Activated CD8-positive, alpha-beta memory T cell treated with anti-CD3 and anti-CD28 coated beads for 36 hours (primary cell): ENCODE data around the gene HSPBP1. TPM values are rescaled to one million over a fixed set of nuclear protein-coding genes. Genes with fewer than 3 reads are reported as not detected.
"Not testable (repeated sequence)": the region's sequence is repeated elsewhere in the genome, so short reads cannot be mapped to it uniquely, and the experiment has no call there.

Source experiments
- CTCF ChIA-PET: fragments of 350-600 bp; sonication (Branson Sonifier 250); formaldehyde crosslinking; loops from one replicate; lab custom pipeline; 2021; ENCODE audit warnings: antibody characterized with exemption; lab: Charles Lee
- POLR2A ChIA-PET: fragments of 350-600 bp; sonication (Branson Sonifier 250); formaldehyde crosslinking; loops from one replicate; lab custom pipeline; 2021; ENCODE audit warnings: antibody characterized with exemption; lab: Charles Lee
- total RNA-seq, 2 experiments: library from RNA; stranded (reverse); gene quantifications; one replicate each; pipeline ENCODE4 v1.2.3, GENCODE V29; 2021

HSPBP1 gene
- total RNA-seq, 2 experiments from 2014 or later: 74.4 to 79.6 TPM

DNA sequence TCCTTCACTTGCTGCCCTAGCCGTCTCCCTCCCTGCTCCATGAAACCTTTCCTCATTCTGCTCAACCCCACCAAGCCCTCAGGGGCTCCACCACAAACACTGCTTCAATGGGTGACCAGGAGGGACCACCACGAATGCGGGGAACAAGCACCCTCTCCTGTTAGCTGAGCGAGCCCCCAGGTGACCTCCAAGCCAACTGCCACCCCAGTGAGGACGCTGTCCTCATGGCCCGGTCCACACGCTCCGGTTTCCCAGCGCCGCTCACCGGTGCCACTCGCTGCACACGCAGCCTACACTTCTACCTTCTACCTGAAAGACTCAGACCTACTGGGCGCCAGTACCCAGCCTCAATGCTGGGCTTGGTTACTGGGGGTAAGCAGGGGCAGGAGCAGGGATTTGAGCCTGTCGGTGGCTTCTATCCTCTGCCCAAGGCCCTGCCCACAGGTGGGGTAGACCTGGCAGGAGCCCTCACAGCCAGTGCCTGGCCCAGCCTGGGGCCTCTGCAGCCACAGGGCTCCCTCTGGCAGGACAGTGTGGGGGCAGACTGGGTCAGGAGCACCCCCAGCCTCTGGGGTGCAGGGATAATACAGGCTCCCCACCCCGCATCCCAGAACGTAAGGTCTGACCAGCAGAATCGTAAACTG is 50.6 kb downstream of the HSPBP1 start:
- ChIA-PET CTCF (no interaction called here), POLR2A (no interaction called here)

- ChIA-PET CTCF (no interaction called here), POLR2A (no interaction called here)
Measured at GRCh38 chr19:55228403-55229031, 51.4 kb downstream of the HSPBP1 start, which contains the start of gene TMEM86B. TSS of gene TMEM86B (minus strand) at chr19:55228763. CDS start at chr19:55228741, 22 bp downstream.

- ChIA-PET CTCF (no interaction called here), POLR2A (no interaction called here)
Measured at GRCh38 chr19:55228015-55228391, 51.9 kb downstream of the HSPBP1 start.

DNA sequence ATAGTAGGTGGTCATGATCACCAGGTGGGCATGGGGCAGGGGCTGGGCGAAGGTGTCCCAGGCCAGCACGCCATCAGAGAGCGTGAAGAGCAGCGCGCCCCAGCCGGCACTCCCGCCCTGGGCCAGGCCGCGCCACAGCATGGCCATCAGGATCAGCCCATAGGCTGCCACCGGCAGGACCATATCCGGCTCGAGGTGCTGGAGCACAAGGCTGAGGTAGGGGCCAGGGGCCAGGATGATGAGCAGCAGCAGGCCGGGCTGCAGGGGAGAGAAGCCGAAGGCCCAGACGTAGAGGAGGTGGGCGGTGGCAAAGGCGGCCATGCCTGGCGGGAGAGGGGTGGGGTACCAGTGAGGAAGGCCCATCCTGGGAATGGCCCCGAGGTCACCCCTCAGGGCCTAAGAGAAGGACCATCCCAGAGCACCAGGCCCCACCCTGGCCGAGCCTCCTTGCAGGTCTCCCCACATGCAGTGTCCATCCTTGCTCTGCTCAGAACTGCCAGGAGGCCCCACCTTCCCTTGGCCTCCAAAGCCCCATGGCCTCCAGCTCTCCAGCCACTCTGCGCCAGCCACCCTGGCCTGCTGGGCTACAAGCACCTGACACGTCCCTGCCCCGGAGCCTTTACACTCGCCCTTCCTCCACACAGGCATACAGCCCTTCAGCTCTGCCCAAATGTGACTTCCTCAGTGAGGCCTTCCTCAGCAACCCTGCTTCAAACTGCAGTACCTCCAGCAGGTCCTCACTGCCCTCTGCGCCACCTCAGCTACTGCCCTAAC is 52.5 kb downstream of the HSPBP1 start:
- POLR2A ChIA-PET: no interaction called here
- CTCF ChIA-PET: no interaction called here

DNA sequence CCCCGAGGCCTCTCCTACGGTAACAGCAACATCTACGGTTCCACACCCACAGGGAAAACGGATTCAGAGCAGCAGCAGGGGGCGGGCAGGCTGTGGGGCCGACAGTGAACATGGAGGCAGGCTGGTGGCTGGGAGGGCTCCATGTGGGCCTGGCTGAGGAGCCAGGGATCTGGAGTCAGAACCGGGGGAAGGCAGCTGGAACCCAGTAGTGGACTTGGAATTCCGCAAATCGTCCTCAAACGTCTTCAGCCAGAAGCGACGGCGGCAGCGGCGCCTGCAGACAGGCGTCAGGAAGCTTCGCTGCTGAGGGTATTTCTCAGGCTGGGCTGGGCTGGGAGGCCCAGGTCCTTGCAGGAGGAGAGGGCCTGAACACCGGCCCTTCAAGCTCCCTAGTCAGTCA is 53.1 kb downstream of the HSPBP1 start:
- CTCF ChIA-PET: no interaction called here
- POLR2A ChIA-PET: no interaction called here

GRCh38 chr19:55226273-55226672 is 53.6 kb downstream of the HSPBP1 start:
- ChIA-PET POLR2A (no interaction called here), CTCF (no interaction called here)

GRCh38 chr19:55225415-55225958 is 54.4 kb downstream of the HSPBP1 start:
- POLR2A ChIA-PET: no interaction called here
- CTCF ChIA-PET: no interaction called here

DNA sequence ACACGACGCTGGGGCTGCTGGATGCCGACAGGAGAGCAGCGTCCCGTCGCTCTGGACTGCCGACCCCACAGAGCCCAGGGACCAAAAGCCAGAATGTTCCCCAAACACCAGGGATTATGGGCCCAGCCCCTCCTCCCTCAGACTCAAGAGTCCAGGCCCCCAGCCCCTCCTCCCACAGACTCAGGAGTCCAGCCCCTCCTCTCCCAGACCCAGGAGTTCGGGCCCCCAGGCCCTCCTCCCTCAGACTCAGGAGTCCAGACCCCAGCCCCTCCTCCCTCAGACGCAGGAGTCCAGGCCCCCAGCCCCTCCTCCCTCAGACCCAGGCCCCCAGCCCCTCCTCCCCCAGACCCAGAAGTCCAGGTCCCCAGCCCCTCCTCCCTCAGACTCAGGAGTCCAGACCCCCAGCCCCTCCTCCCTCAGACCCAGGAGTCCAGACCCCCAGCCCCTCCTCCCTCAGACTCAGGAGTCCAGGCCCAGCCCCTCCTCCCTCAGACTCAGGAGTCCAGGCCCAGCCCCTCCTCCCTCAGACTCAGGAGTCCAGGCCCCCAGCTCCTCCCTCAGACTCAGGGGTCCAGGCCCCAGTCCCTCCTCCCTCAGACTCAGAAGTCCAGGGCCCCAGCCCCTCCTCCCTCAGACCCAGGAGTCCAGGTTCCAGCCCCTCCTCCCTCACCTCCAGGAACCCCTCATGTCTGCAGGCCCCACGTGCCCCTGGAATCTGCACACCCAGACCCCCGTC is 55.1 kb downstream of the HSPBP1 start:
- POLR2A ChIA-PET, CTCF ChIA-PET: not testable (repeated sequence)

- CTCF ChIA-PET: no interaction called here
Measured at GRCh38 chr19:55224038-55224665, 55.8 kb downstream of the HSPBP1 start.

DNA sequence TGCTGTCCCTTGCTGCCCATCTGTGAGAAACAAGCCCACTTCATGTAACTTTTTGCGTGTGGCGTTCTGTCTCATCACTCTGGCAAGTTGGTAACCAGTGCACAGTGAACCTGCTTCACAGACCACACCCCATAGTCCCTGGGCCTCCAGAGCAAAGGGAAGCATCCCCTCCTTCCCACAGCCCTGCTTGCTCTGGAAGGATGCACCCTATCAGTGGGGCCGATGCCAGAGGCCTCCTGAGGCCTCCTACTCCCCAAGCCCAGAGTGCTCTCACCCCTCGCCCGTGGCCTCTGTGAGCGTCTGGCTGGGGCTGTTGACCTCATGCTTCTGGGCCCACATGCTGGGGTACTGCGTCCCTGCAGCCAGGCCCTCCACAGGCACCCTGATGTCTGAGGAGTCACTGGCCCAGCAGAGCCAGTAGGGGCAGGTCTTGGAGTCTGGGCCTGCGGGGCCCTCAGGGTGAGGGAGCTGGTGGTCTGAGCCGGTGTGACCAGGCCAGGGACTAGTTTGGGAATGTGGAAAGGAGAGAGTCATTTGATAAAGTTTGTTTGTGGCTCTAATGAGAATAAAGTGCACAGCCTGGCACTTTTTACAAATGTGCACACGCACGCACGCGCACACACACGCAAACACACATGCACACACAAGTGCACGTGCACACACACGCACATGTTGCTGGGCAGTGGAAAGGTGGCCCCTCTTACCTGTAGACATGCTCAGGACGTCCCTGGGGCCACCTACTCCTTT is 56.4 kb downstream of the HSPBP1 start:
- POLR2A ChIA-PET: no interaction called here
- CTCF ChIA-PET: no interaction called here

More at GRCh38 chr19:55224038-55224665, 55.8 kb downstream of the HSPBP1 start:
- POLR2A ChIA-PET: no interaction called here

DNA sequence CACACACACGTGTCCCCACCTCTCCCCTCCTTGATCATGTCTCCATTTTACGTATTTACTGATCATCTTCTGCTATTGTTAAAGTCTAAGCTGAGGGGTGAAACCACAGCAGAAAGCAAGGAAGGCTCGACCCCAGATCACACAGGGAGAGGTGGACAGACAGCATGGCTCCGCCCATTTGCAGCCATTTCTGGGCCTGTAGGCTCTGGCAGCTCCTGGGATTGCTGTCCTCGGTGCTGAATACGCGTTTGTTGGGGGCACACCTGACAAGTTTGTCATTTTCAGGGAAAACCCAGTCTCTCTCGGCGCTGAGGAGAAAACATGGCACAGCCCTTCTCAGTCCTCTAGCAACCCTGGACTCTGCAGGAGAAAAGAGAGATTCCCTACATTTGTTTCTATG is 59.4 kb downstream of the HSPBP1 start:
- ChIA-PET POLR2A (no interaction called here), CTCF (interaction anchor here (0.6 kb wide), 1 partner anchor 104 kb away, joined by 4 read pairs; no protein-coding TSS in a partner anchor)

- POLR2A ChIA-PET: no interaction called here
- CTCF ChIA-PET: no interaction called here
Measured at GRCh38 chr19:55216461-55217198, 63.3 kb downstream of the HSPBP1 start.

DNA sequence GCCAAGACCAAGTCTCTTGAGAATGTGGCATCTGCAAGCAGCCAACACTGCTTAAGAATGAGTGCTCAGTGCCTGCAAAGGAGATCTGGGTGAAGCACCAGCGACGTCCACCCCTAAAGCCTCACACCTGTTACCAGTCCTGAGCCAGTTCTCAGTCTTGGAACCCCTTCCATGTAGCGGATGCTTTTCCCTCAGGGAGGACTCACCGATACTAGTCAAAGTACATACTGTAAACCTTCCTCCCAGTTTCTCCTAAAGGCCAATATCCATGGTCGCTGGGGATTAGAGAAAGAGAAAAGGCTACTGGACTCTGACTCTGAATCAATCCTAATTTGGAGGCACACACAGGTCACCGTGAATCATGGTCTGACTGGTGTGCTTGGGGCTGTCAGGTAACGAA is 66.4 kb downstream of the HSPBP1 start:
- CTCF ChIA-PET: no interaction called here
- POLR2A ChIA-PET: no interaction called here

DNA sequence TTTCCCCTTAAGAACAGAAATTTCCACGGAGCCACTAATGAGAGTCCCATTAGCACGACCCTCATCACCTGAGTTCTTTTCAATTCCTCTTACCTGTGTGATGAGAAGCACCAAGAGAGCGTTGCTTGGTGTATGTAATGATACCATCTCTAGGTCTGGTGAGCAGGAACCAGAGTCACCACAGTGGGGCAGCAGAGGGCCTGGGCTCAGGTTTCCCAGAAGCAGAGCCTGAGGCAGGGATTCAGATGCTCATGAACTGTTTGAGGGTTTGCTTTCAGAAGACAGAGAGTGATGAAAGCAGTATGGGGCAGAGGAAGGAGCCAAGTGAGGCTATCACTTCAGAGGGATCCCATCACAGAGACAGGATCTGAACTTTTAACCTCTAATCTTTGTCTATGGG is 67.5 kb downstream of the HSPBP1 start:
- ChIA-PET POLR2A (no interaction called here), CTCF (no interaction called here)
